ENCODE measurements around the gene SLC17A1.

The SLC17A1 gene

GRCh38 chr6:25866011-25866410 is 34.2 kb upstream of the SLC17A1 start:
- TF ChIP-seq YY1 (IDR thresholded peaks at IDR 0.05; ENCODE audit: low read depth) (no peak), TAF1 (IDR thresholded peaks at IDR 0.05; ENCODE audit: low read depth) (no peak), EP300 (IDR thresholded peaks at IDR 0.05; ENCODE audit: borderline replicate concordance) (no peak), RAD21 (IDR thresholded peaks at IDR 0.05; ENCODE audit: low read depth) (no peak)

DNA sequence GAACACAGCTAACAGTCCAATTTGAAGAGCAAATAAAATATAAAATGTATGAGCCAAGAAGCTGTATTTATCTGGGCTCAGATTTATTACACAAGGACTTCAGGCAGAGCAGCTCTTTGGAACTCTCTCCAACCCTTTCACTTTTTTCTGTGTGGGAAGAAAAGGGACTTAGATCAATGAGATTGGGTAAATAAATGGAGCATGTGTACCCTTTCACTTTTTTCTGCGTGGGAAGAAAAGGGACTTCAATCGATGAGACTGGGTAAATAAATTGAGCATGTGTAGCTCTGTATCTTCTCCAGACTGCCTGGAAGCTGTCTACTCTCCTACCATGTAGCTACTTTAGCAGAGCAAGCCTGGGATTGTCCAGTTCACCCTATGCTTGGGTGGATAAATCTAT is 31.5 kb upstream of the SLC17A1 start:
- no peak for TF ChIP-seq ZBTB7A (IDR thresholded peaks at IDR 0.05; ENCODE audit: low read depth)
- TF ChIP-seq TCF12 (IDR thresholded peaks at IDR 0.05; ENCODE audit: low read depth) = no peak
- no peak for TF ChIP-seq RAD21 (IDR thresholded peaks at IDR 0.05; ENCODE audit: low read depth)
- no peak for TF ChIP-seq CEBPB (IDR thresholded peaks at IDR 0.05)
- no peak for TF ChIP-seq MAX (IDR thresholded peaks at IDR 0.05)
- no peak for TF ChIP-seq EP300 (IDR thresholded peaks at IDR 0.05; ENCODE audit: borderline replicate concordance)
- TF ChIP-seq, protein P1, sequence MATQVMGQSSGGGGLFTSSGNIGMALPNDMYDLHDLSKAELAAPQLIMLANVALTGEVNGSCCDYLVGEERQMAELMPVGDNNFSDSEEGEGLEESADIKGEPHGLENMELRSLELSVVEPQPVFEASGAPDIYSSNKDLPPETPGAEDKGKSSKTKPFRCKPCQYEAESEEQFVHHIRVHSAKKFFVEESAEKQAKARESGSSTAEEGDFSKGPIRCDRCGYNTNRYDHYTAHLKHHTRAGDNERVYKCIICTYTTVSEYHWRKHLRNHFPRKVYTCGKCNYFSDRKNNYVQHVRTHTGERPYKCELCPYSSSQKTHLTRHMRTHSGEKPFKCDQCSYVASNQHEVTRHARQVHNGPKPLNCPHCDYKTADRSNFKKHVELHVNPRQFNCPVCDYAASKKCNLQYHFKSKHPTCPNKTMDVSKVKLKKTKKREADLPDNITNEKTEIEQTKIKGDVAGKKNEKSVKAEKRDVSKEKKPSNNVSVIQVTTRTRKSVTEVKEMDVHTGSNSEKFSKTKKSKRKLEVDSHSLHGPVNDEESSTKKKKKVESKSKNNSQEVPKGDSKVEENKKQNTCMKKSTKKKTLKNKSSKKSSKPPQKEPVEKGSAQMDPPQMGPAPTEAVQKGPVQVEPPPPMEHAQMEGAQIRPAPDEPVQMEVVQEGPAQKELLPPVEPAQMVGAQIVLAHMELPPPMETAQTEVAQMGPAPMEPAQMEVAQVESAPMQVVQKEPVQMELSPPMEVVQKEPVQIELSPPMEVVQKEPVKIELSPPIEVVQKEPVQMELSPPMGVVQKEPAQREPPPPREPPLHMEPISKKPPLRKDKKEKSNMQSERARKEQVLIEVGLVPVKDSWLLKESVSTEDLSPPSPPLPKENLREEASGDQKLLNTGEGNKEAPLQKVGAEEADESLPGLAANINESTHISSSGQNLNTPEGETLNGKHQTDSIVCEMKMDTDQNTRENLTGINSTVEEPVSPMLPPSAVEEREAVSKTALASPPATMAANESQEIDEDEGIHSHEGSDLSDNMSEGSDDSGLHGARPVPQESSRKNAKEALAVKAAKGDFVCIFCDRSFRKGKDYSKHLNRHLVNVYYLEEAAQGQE (IDR thresholded peaks at IDR 0.05; ENCODE audit: low read depth) = no peak
- TF ChIP-seq TAF1 (IDR thresholded peaks at IDR 0.05; ENCODE audit: low read depth) = no peak
- TF ChIP-seq FOXM1 (IDR thresholded peaks at IDR 0.05; ENCODE audit: borderline replicate concordance, low read depth) = no peak
- TF ChIP-seq NFIC (IDR thresholded peaks at IDR 0.05) = no peak

- TF ChIP-seq, protein P2, sequence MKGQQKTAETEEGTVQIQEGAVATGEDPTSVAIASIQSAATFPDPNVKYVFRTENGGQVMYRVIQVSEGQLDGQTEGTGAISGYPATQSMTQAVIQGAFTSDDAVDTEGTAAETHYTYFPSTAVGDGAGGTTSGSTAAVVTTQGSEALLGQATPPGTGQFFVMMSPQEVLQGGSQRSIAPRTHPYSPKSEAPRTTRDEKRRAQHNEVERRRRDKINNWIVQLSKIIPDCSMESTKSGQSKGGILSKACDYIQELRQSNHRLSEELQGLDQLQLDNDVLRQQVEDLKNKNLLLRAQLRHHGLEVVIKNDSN (IDR thresholded peaks at IDR 0.05) = no peak
- TF ChIP-seq FOXM1 (IDR thresholded peaks at IDR 0.05; ENCODE audit: borderline replicate concordance, low read depth) (no peak), EP300 (IDR thresholded peaks at IDR 0.05; ENCODE audit: borderline replicate concordance) (no peak), TEAD4 (IDR thresholded peaks at IDR 0.05) (no peak), TCF12 (IDR thresholded peaks at IDR 0.05; ENCODE audit: low read depth) (no peak), CEBPB (IDR thresholded peaks at IDR 0.05) (no peak), NFIC (IDR thresholded peaks at IDR 0.05) (no peak)
Measured at GRCh38 chr6:25862199-25862598, 30.3 kb upstream of the SLC17A1 start.

- no peak for TF ChIP-seq CEBPB (IDR thresholded peaks at IDR 0.05)
- TF ChIP-seq CREB1 (IDR thresholded peaks at IDR 0.05; ENCODE audit: low read depth) = no peak
- TF ChIP-seq, protein P1 (IDR thresholded peaks at IDR 0.05; ENCODE audit: low read depth) = no peak
- TF ChIP-seq NFIC (IDR thresholded peaks at IDR 0.05) = no peak
- no peak for TF ChIP-seq ZBTB7A (IDR thresholded peaks at IDR 0.05; ENCODE audit: low read depth)
- TF ChIP-seq TCF12 (IDR thresholded peaks at IDR 0.05; ENCODE audit: low read depth) = no peak
- TF ChIP-seq FOXM1 (IDR thresholded peaks at IDR 0.05; ENCODE audit: borderline replicate concordance, low read depth) = no peak
- no peak for TF ChIP-seq MAX (IDR thresholded peaks at IDR 0.05)
- TF ChIP-seq EGR1 (IDR thresholded peaks at IDR 0.05) = no peak
- TF ChIP-seq YY1 (IDR thresholded peaks at IDR 0.05; ENCODE audit: low read depth) = no peak
- no peak for TF ChIP-seq TAF1 (IDR thresholded peaks at IDR 0.05; ENCODE audit: low read depth)
- no peak for TF ChIP-seq RAD21 (IDR thresholded peaks at IDR 0.05; ENCODE audit: low read depth)
- TF ChIP-seq EP300 (IDR thresholded peaks at IDR 0.05; ENCODE audit: borderline replicate concordance) = no peak
- TF ChIP-seq, protein P2 (IDR thresholded peaks at IDR 0.05) = no peak
- no peak for TF ChIP-seq TEAD4 (IDR thresholded peaks at IDR 0.05)
Measured at GRCh38 chr6:25852756-25853155, 20.9 kb upstream of the SLC17A1 start.

- TF ChIP-seq ZBTB7A (IDR thresholded peaks at IDR 0.05; ENCODE audit: low read depth) (no peak), MAX (IDR thresholded peaks at IDR 0.05) (no peak), YY1 (IDR thresholded peaks at IDR 0.05; ENCODE audit: low read depth) (no peak), CEBPB (IDR thresholded peaks at IDR 0.05) (no peak)
- TF ChIP-seq, protein P2 (IDR thresholded peaks at IDR 0.05) = no peak
Measured at GRCh38 chr6:25851961-25852360, 20.1 kb upstream of the SLC17A1 start.

- no peak for TF ChIP-seq CEBPB (IDR thresholded peaks at IDR 0.05)
- TF ChIP-seq TAF1 (IDR thresholded peaks at IDR 0.05; ENCODE audit: low read depth) = no peak
- no peak for TF ChIP-seq TEAD4 (IDR thresholded peaks at IDR 0.05)
- TF ChIP-seq YY1 (IDR thresholded peaks at IDR 0.05; ENCODE audit: low read depth) = no peak
- TF ChIP-seq TCF12 (IDR thresholded peaks at IDR 0.05; ENCODE audit: low read depth) = no peak
- TF ChIP-seq FOXM1 (IDR thresholded peaks at IDR 0.05; ENCODE audit: borderline replicate concordance, low read depth) = no peak
- TF ChIP-seq, protein P1 (IDR thresholded peaks at IDR 0.05; ENCODE audit: low read depth) = no peak
- no peak for TF ChIP-seq CREB1 (IDR thresholded peaks at IDR 0.05; ENCODE audit: low read depth)
- no peak for TF ChIP-seq EGR1 (IDR thresholded peaks at IDR 0.05)
- no peak for TF ChIP-seq RAD21 (IDR thresholded peaks at IDR 0.05; ENCODE audit: low read depth)
- TF ChIP-seq NFIC (IDR thresholded peaks at IDR 0.05) = no peak
- TF ChIP-seq ZBTB7A (IDR thresholded peaks at IDR 0.05; ENCODE audit: low read depth) = no peak
- no peak for TF ChIP-seq EP300 (IDR thresholded peaks at IDR 0.05; ENCODE audit: borderline replicate concordance)
- TF ChIP-seq, protein P2 (IDR thresholded peaks at IDR 0.05) = no peak
- TF ChIP-seq MAX (IDR thresholded peaks at IDR 0.05) = no peak
Measured at GRCh38 chr6:25844518-25844917, 12.7 kb upstream of the SLC17A1 start.
